T-helper 1 cell (primary cell): ENCODE results near the gene PRR22.
"Not testable (repeated sequence)": the region's sequence is repeated elsewhere in the genome, so short reads cannot be mapped to it uniquely, and the experiment has no call there.

Source experiments
- DNase-seq, 5 donors: peaks; one replicate each; pipeline ENCODE4 v3.0.0-alpha.2; 2012 to 2020

Gene PRR22

GRCh38 chr19:5749505-5749904 is 35.0 kb downstream of the PRR22 start:
- DNase-seq: no peak

GRCh38 chr19:5748920-5749319 is 35.6 kb downstream of the PRR22 start:
- not testable (repeated sequence) for DNase-seq

- not testable (repeated sequence) for DNase-seq
Observed at GRCh38 chr19:5744999-5745398, 39.5 kb downstream of the PRR22 start.

DNA sequence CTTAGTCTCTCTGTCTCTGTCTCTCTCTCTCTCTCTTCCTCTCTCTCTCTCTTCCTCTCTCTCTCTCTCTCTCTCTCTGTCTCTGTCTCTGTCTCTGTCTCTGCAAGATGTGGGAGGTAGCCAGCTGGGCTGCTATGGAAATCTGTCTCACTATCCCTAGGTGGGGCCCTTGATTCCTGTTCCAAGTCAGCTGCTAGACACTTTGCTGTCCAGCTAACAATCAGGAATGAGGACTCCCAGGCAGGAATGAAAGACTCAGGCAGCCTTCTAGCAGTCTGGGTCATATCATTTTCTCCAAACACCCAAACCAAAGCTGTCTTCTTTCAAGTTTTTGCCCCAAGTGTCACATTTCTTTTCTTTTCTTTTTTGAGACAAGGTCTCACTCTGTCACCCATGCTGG is 40.9 kb downstream of the PRR22 start:
- no peak for DNase-seq

DNA sequence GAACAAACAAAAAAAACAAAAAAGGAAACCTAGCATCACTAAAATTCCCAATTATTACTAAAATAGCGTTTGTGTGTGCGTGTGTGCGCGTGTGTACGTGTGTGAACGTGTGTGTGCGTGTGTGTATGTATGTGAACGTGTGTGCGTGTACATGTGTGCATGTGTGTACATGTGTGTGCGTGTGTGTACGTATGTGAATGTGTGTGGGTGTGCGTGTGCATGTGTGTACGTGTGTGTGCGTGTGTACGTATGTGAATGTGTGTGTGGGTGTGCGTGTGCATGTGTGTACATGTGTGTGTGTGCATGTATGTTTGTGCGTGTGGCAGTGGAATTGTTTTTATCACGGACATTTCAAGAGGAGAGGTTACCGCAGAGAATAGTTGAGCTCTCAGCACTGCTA is 42.5 kb downstream of the PRR22 start:
- DNase-seq: no peak

DNA sequence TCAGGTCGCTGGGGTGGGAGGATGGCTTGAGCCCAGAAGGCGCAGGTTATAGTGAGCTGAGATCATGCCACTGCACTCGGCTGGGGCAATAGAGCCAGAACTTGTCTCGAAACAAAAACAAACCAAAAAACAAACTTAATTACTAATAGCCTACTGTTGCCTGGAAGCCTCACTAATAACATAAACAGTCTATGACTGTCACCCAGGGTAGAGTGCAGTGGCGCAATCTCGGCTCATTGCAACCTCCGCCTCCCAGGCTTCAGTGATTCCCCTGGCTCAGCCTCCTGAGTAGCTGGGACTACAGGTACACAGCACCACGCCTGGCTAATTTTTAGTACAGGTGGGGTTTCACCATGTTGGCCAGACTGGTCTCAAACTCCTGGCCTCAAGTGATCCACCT is 46.1 kb downstream of the PRR22 start:
- no peak for DNase-seq

- not testable (repeated sequence) for DNase-seq
Observed at GRCh38 chr19:5733172-5733571, 51.4 kb downstream of the PRR22 start.
